ENCODE data around the gene ZSWIM6.
"Not testable (repeated sequence)": the region's sequence is repeated elsewhere in the genome, so short reads cannot be mapped to it uniquely, and the experiment has no call there.

Gene ZSWIM6

DNA sequence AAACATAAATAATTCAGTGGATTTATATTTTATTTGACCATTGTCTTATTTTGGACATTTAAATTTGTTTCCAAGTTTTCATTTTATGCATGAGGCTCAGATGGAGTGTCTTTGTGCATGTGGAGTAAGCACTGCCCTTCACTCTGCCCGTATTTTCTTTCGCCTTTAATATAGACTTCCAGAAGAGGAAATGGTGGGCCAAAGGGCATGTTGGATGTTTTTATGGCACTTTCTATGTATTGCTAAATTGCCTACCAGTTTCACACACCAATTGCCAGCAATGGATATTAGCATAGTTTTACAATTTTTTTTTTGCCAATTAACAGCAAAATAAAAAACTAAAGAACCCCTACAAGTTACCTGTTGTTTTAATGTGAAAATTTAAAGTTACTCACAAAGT lies 38.4 kb downstream of the ZSWIM6 start:
- no peak for DNase-seq

DNA sequence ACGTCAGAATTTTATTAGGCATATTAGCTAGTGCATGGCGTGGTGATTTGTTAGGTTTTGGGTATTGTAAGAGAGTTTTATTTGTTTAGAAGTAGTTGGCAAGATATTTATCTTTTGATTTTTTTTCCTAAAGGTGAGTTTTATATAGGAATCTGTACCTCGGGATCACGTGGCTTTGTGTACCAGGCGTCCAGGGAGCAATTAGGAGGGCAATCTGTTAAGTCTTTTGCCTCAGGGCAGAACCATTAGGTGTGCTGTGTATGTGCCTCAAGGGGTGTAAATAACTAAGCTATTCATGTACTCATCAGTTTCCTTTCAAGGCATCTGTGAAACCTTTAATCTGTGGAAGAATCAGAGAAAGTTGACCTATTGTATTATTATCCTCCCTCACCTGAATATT lies 39.4 kb downstream of the ZSWIM6 start:
- no peak for DNase-seq

DNA sequence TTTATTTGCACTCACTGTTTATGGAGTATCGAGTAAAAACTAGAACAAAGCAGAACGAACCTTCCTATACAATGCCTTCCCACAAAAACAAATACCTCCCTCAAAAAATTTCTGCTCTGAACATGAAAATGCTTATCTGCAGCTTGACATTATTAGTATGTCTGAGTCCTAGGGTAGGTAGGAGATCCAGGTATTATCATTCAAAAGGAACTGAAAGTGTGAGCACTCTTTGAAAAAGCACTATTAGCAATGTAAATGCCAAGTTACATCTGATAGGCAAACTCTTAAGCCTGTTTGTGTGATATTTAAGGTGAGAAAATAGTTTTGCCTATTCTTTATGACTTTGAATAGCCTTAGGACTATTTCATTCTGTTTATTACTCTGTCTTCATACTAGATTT lies 47.6 kb downstream of the ZSWIM6 start:
- DNase-seq, result no peak

DNA sequence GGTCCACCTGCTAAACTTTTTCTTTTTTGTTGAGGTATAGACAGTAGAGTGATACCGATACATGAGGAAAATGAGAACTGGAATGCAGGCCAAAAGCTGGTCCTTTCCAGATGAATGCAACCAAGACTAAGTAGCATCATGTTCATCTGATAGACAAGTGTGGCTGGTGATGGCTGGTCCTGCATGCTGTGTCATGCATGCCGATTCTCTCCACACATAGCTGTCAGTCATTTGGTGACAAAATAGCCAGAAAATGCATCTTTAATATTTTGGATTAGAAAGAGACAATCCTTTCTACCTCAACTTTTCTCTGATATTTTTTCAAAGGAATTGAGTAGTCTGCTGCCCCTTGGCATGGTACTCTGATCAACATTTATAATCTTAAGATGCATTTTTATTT lies 49.9 kb downstream of the ZSWIM6 start:
- no peak for DNase-seq

DNA sequence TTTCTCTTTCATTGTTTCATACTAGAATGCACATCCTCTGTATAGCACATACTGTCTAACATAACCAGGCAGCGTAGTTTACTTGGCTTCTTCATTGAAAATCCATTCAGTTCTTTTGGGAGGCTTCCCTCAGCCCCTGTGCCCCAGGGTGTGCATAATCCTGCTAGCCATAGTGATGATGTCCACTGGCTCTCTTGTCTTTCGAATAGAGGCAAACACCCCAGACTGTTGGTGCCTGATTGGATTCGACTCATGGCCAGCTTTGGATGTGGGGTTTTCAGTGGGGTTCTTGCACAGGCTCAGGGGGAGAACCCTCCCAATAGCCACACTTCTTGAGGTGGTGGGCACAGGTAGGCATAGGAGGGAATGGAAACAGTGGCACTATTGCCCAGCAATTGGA lies 53.6 kb downstream of the ZSWIM6 start:
- DNase-seq, result no peak

DNA sequence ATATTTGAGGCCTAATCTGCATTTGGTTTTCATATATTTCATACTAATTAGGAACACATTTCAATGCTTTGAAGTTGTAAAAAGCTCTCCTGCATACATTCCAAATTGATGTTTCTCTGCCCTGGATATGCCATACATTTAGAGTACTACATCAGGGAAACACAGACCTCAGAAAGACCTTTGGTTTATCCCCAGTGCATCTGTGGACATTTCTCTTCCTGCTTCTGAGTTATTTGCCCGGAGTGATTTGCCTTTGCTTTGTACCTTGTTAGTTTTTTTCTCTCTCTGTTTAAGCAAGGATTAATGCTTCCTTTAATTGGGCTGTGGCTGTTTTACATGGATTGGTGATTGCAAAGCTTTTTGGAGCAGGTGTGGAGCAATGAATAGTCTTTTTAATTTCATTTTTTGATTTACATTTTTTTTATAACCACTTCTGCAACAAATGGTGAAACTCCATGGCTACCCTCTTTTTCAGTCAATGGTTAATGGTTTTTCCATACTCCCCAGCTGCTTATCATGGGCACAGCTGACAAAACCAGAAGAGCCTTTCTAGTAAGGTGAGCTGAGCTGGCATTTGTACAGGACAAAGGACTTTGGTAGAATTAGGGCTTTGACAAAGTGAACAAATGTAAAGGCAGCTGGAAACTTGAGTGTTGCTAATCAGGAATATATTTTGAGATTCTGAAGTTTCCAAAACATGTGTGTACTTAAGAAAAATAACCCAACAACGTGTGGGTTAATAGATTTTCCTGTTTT lies 54.2 kb downstream of the ZSWIM6 start:
- DNase-seq, result peak; percentile 11

DNA sequence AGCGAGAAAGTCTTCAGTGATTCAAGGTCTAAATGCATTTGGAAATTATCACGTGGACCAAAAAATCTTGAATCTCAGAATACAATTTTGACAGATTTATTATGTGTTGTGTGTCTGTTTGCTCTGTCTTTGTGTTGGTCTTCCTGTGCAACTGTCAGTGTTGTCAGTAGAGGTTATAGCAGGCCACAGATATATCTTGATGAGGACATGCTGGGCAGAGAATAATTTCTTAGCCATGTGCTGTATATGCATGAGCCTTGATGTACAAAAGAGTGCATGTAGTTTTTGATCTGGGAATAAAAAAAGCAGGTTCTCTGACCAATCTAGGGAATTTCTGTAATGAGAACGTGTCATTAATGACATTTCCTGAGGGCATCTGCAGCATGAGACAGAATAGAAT lies 57.6 kb downstream of the ZSWIM6 start:
- DNase-seq, result no peak

DNA sequence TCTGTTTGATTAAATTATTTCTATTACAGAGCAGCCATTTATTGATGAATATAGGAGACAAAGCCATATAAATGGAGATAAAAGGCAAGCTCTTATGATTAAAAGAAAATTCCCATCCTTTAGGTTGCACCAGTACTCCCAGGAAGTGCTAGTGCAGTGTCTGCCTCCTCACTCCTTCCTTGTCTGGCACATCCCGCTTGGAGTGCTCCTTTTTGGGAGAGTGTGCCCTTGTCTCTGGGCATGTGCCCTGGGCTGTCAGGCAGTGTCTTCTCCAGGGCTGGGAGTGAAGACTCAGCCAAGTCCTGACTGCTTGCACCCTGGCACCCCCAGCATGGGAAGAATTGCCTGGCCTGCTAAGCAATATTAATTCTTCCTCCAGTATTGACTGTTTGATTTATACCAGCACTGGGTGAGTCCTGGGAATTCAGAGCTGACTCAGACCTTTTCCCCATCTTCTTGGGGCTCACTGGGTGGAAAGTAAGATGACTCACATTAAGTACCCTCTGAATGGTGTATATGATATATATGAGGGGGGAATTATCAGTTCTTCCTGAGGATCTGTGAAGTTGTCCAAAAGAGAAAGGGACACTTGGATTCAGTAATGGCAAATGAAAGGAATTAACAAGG lies 62.1 kb downstream of the ZSWIM6 start:
- DNase-seq, result no peak

DNA sequence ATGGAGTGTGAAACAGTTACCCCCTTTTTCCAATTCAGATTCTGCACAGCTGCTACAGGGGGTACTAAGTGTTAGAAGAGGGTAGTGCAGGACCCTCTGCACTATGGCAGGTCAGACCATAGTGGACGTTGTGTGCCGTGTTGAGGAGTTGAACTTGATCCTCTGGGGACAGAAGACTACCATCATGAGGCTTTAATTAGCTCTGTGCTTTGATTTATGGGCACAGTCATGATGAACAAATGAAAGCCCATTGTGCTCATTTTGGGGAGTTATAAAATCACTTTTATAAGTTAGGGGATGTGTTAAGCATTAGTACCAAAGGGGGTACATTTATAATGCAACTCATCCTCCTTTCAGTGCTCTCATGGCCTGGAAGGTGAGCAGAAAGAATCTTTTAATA lies 62.7 kb downstream of the ZSWIM6 start:
- no peak for DNase-seq

DNA sequence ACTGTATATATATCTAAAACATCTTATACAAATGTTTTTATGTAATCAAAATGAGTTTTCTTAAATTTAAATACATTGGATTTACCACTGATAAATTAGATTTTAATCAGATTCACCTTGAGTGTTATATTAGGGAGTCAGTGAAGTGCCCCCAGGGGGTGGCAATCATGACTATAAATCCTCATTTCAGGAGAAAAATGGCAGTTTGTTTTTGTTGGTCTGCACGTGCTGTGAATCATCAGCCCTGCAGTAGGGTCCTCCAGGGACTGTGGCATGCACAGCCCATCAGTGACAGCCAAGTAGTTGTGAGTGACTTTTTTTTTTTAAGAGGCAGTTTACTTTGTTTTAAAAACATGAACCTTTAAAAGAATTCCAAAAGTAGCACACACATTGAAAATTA lies 65.2 kb downstream of the ZSWIM6 start:
- DNase-seq, result no peak

DNA sequence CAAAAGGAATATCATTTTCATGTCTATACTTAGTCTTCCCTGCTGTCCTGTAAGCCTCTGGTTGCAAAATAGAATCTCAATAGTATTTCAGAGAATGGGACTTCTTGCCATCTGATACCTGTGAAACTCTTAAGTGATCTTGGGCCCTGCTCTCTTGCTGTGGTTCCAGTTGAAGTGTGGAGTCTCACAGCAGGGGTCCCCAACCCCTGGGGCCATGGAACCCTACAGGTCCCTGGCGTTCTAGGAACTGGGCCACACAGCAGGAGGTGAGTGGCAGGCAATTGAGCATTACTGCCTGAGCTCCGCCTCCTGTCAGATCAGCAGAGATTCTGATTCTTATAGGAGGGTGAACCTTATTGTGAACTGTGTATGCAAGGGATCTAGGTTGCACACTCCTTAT lies 65.9 kb downstream of the ZSWIM6 start:
- no peak for DNase-seq

DNA sequence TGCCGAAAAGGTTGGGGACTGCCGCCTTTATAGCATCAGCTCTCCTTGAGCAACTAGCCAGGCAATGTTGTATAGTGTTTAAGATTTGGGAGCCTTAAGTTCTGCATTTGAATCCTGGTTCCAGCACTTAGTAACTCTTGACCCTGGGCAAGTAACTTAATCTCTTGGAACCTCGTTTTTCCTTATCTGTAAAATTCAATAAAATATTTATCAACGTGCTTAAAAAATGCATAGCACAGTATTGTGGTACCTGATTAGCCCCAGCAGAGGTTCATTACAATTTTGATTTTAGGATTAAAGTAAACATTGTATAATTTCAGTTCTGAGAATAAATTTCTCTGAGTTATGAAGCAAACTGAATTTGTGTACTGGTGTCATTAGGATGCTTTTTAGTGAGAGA lies 66.4 kb downstream of the ZSWIM6 start:
- DNase-seq, result no peak

DNA sequence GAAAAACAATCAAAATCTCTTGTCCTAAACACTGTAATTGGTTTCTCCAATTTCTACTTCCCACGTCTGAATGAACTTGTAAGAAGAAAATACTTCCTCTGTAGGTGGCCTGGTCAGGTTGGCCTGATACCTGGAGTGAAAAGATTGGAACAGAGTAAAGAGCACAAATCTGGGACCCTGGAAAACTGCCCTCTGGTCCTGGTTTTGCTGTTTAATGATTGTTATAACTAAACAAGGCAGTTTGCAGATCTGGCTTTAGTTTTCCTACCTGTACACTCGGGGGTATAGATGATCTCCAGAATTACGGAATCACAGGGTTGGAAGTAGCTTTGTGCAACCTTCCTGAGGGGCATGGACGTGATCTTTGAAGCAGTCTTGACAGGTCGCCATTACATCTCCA lies 67.6 kb downstream of the ZSWIM6 start:
- no peak for DNase-seq

DNA sequence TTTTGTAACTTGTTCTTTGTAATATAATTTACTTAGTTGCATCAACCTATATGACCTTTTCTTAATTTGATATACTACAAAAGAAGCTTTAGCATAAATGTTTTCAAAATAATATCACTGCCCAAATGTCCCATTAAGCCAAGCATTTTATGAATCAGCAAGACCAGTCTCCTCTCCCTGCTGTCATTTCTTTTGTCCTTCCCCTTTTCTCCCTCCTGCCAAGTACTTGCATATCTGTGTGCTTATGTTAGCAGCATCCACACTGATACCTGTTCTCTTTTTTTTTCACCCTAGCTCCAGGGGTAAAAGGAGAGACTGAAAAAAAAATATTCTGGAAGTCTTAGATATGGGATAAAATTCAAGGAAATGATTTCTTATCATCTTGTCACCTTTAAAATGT lies 69.7 kb downstream of the ZSWIM6 start:
- DNase-seq, result no peak

DNA sequence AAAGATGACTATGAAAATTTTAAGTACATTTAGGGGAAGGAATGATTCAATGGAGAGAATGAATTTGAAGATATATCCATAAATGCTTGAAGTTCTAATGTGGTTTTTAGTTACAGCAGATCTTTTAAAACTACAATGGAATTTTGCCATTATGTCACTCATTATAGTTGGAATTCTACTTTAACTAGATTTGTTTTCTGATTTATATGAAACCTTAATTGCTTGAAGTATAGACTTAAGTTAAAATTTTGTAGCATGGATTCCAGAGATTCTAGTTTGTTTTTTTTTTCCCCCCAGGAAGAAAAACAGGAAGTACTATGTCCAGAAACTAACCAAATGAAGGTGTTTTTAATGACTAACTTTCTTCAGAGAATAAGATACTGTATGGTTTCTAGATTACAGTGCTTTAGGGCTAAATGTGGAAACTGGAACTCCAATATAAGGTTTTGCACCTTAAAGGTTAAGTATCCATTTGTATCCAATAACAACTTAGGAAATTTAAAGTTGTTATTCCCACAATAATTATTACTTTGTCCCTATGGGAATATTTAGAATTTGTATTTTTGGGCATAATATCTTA lies 70.3 kb downstream of the ZSWIM6 start:
- DNase-seq, result no peak

DNA sequence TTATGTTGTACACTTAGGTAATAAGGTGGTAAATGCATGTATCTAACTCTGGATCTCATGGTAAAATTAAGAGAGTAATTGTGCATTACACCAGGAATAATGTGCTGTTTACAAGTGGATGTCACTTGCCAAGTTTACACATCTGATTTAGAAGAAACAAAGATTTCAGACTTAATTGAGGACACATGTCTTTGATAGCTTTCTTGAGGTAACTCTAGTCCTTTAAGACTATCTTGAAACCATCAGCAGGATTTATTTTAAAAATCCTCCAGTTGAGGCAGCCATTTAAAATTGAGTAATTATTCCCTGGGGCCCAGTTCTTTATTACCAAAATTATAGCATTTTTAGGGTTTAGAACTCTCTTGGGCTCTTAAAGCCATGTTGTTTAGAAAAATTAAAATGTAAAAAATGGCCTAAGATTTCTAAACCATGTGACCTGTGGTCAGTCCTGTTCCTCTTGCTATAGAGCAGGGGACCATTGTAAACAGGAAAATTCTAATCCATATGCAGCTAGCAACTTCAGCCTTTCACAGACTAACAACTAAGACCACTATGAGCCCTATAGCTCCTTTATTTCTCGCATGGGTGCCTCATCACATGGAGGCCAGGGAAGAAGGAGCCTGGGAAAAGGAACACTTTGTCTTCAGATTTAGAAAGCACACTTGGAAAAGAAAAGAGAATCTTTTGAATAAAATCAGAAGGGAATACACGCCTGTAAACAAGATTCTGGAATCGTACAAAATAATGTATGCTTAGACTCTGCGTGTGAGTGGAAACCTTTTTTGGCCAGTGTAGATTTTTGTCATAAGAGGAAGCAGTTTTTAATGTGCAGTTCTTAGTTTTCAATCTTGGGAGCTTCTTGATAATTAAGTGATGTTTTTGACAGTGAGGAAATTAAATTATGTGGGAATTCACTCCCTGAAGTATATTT lies 71.2 kb downstream of the ZSWIM6 start:
- no peak for DNase-seq

DNA sequence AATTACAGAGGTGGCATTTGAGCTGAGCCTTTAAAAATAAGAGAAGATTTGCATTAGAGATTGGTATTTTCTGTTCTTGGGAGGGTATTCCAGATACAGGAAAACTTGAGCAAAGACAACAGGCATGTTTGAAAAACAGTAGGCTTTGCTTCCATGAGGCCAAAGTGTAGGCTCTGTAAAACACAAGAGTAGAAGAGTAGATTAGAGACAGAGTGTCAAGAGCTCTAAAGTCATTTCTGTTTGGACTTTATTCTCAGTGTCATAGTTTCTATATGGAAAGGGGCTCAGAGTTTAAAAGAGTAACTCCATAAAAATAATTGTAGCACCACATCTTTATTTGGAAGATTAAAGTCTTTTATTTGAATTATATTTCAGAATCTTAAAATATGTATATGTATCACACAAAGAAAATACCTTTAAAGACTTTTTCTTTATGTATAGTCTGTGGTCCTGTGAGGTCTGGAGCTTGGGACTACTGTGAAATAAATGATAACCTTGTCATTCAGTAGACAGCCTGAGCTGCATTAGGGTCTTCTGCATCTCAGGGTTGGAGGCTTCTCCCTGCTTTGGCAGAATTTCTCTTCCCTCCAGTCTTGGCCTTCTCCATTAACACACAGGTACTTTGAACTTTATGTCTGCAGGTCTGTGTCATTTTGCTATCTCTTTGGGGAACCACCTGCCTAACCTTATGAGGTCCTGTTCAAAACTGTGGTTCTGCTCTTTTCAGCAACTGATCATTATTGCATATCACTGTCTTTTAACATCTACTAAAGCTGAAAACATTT lies 73.6 kb downstream of the ZSWIM6 start:
- DNase-seq, result no peak

DNA sequence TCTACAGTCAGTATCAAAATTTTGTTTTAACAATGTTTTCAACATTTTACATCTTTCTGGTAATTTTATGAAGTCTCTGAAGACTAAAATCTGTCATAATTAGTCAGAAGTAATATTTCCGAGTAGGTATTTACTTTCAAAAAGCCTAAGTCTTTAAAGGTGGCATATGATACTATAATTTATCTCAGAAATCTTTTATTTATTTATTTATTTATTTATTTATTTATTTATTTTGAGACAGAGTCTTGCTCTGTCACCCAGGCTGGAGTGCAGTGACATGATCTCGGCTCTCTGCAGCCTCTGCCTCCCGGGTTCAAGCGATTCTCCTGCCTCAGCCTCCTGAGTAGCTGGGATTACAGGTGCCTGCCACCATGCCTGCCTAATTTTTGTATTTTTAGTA lies 74.4 kb downstream of the ZSWIM6 start:
- DNase-seq, result not testable (repeated sequence)

DNA sequence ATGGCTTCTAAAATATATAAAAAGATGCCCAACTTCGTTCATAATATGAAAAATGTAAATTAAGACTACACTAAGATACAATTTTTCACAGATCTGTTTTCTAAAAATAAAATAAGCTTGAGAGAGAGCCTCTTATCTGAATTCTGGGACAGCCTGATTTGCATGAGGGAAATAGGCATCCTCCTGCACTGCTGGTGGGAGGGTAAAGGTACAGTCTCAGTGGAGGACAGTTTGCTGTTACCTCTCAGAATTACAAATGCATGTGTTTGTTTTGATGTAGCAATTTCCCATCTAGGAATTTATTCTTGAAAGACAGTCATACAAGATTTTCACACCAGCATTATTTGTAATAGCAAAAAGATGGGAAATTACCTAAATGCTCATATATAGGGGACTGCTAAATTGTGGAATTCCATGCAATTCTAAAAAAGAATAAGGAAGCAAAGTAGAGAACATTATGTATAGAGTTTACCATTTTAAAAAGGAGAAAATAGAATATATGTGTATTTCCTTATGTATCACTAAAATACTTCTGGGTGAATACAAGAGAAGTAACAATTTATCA lies 75.7 kb downstream of the ZSWIM6 start:
- no peak for DNase-seq

DNA sequence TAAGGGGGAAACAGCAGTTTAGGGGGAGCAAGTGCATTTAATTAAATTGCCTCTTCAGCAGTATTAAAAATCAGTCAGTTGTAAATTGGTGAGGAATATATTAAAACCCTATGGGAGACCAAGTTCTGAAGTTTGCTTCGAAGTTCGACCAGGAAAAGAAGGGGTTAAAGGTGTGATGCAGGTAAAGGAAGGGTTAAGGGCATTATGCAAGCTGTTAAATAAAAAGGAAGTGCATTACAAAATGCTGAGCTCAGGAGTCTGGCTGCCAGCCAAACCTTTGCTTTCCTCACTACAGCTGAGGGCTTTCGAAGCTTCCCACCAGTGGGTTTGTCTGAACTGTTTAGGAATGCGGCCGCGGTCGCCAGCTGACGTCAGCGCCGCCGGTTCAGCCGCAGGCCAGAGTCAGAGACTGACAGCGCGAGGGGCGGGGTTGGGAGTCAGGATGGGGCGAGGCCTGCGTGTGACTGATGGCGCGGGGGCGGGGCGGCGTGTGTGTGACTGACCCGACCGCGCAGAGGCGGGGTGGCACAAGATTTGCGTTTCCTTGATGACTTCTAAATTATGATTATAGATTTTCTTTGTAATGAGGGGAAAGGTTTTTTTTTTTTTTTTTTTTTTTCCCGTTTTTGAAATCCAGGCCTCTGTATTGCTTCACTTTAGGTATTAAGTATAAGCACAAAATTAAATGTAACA lies 76.6 kb downstream of the ZSWIM6 start:
- DNase-seq, result peak; percentile 81

DNA sequence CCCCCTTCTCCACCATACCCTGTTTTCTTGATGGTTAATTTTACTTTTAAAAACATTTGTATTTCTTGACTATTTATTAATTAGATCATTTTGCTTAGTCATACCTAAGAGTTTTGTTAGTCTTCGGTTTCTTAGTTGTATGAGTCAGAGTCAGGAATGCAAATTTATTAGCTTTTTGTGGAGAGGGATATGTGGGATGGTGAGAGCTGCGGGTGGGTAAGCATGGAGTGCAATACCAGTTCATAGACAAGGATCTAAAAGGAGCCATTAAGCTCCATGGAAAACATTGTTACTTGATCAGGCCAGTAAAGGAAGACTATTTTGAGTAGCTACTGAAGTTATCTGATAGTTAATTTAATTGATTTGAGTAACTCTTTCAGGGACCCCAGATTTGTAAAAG lies 77.5 kb downstream of the ZSWIM6 start:
- no peak for DNase-seq

DNA sequence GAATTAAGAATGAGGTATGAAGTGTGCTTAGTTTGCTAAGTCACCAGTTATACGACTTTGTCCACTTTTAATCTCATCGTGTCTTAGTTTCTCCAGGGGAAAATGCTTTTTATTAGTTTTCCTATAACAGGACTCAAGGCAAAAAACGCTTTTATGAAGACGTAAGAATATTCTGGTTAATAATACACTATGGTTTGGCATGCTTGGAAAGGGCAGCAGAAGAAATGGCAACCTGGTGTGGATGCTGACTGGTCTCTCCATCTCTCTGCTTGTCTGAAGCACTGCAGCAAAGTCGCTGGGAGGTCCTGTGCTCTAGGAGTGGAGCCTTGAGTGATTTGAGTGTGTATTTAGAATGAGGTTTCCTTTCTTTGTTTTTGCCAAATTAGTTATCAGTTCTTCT lies 78.8 kb downstream of the ZSWIM6 start:
- DNase-seq, result no peak
